GM21423 (cell line): ENCODE results near the gene MRPL43.
"Not testable (repeated sequence)": the region's sequence is repeated elsewhere in the genome, so short reads cannot be mapped to it uniquely, and the experiment has no call there.

Source experiments
- ATAC-seq: cut with Tn5 transposase; IDR thresholded peaks from one replicate; pipeline ENCODE4 v1.9.1; 2021; ENCODE audit warnings: mild to moderate bottlenecking, moderate library complexity; ENCODE audit not compliant: unreplicated experiment

Gene MRPL43

GRCh38 chr10:100984672-100985177 lies 2.6 kb downstream of the MRPL43 start:
- no peak for ATAC-seq

- ATAC-seq: no peak
These were observed 3.2 kb downstream of the MRPL43 start for GRCh38 chr10:100983868-100984671.

GRCh38 chr10:100982916-100983830 lies 4.1 kb downstream of the MRPL43 start:
- ATAC-seq: no peak

DNA sequence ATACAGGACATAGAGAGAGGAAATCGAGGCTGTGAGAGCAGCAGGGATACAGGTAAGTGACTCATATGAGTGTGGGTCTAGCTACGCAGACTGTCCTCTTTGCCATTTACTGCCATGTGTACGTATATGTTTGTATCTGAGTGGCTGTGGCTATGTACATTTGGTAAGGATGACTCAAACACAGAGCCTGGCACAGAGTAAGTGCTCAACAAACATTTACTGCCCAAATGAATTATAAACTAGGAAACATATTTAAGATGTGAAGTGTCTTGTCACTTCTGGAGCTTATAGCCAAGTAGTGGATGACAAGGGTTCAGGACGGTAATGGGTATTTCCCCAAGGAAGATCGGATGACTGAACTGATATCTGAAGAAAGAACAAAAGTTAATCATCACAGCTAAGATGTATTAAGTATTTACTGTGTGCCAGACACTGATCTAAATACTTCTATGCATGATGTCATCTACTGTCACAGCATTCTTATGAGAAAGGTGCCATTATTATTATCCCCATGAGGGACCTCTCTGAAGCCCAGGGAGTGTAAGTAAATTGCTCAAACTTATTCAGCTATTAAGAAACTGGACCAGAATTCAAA lies 6.0 kb downstream of the MRPL43 start:
- no peak for ATAC-seq

DNA sequence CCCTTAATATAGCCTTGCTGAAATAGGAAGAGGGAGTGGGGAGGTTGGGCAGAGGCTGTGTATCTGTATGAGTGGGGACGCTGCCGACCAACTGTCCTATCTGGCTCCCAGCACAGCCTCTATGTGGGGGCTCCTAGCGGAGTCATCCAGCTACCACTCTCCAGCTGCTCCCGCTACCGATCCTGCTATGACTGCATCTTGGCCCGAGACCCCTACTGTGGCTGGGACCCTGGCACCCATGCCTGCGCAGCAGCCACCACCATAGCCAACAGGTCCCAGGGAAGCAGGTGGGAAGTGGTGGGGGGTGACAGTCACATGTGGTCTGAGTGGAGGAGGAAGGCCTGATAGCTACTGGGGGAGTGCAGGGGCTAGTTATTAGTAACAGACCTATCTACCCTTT lies 6.6 kb downstream of the MRPL43 start:
- ATAC-seq: no peak

DNA sequence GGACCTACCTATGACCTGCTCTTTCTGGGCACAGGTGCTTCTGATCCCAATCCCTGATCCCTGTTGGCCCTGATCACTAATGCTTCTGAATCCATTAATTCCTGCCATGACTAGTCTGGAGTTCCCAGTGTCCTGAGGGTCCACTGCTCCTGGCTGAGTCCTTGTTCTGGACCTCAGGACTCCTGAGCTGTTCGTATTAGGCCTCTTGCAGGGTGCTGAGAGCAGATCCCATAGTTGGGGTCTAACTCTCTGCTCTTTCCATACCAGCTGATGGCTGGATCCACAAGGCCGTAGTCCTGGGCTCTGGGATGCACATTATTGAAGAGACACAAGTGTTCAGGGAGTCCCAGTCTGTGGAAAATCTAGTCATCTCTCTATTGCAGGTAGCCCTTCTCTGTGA lies 7.0 kb downstream of the MRPL43 start:
- no peak for ATAC-seq

- no peak for ATAC-seq
These were observed 7.5 kb downstream of the MRPL43 start for GRCh38 chr10:100979791-100980272.

- ATAC-seq: no peak
These were observed 8.4 kb downstream of the MRPL43 start for GRCh38 chr10:100978901-100979195.

- no peak for ATAC-seq
These were observed 9.0 kb downstream of the MRPL43 start for GRCh38 chr10:100978121-100978900.

DNA sequence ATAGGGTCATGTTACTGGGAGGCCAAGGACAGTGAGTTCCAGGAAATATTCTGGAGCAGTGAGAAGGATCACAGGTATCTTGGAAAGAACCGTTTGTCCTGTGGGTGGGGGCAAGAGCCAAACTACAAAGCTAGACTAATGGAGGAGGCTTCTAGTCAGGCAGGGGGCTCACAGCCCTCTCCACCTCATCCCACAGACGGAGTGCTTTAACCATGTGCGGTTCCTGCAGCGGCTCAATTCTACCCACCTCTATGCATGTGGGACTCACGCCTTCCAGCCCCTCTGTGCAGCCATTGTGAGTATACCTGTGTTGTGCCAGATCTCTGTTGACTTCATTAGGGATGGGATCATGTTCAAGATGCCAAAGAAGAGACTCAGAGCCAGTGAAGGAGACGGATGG lies 9.9 kb downstream of the MRPL43 start:
- no peak for ATAC-seq

DNA sequence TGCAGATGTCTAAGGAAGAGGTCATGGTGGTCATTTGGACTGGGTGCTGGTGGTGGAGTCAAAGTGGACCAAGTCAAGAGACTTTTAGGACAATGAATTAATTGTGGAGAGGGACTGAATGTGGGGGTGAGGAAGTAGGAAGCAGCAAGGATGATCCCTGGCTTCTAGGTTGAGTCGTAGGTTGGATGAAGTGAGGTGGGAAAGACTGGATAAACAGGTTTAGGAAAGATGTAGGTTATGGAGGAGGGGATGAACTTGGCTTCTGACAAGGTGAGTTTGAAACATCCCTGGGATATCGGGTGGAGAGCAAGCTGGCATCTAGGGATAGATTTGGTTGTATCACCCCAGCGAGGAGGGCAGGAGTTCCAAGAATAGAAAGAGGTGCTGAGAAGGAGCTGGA lies 10.4 kb downstream of the MRPL43 start:
- no peak for ATAC-seq

DNA sequence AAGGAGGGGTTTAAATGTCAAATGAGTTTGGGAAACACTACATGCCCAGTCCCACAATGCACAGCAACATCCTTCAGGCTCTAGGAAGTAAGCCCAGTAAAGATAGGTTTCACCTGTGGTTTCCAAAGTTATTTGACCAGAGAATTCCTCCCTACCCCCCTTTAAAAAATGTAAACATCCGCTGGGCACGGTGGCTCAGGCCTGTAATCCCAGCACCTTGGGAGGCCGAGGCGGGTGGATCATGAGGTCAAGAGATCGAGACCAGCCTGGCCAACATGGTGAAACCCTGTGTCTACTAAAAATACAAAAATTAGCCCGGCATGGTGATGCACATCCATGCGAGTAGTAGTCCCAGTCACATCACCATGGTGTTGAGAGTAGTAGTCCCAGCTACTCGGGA lies 11.9 kb downstream of the MRPL43 start:
- not testable (repeated sequence) for ATAC-seq

DNA sequence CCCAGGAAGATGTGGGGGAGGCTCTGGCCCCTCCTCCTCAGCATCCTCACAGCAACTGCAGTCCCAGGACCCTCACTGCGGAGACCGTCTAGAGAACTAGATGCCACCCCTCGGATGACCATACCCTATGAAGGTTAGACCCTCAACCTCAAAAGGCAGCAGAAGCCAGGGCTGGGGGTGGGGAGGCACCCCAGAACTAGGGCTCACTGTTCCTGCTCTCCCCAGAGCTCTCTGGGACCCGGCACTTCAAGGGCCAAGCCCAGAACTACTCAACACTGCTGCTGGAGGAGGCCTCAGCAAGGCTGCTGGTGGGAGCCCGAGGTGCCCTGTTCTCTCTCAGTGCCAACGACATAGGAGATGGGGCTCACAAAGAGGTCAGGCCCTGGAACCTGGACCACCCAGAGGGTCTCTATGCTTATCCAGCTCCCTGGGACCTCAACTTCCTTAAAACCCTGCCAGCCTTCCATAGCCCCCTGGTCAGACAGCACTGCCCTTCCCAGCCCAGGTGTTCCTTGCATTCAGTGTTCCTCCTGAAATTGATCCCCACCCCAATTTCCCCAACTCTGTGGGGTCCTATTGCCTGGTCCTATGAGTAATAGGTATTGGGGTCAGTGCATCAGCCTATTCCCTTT lies 14.3 kb downstream of the MRPL43 start:
- ATAC-seq: no peak

DNA sequence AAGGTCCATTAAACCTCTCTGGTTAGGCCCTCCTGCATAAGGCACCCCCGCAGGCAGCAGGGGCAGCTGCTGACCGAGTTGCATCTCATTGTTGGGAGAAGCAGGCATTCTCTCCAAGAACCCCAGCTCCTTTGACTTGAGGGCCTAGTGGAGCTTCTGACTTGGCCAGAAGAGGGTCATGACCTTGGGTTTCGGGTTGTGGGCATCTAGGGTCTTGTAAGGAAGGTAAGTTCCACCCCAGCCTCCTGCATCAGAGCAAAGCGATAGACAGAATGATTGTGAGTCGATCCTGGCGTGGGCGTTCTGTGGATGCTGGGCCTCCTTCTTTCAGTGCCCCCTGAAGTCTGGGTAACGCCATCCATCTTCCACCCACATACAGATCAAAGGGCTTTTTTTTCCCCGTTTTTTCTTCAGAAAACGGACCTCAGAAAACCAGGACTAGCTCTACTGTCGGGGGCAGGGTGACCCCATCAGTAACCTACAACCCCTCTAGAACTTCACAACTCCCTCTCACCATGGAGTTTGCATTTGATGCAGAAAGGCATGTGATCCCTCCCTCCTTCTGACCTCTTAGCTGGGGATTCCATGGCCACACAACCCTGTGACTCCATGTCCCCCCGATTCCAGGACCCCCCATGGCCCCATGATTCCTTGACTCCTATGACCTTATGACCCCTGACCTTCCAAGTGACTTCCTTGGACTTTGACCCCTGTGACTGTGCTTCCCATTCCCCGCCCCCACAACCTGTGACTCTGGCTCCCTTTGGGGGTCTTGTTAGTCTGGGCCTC lies 15.0 kb downstream of the MRPL43 start:
- ATAC-seq: no peak

- no peak for ATAC-seq
These were observed 16.1 kb downstream of the MRPL43 start for GRCh38 chr10:100970914-100971811.

DNA sequence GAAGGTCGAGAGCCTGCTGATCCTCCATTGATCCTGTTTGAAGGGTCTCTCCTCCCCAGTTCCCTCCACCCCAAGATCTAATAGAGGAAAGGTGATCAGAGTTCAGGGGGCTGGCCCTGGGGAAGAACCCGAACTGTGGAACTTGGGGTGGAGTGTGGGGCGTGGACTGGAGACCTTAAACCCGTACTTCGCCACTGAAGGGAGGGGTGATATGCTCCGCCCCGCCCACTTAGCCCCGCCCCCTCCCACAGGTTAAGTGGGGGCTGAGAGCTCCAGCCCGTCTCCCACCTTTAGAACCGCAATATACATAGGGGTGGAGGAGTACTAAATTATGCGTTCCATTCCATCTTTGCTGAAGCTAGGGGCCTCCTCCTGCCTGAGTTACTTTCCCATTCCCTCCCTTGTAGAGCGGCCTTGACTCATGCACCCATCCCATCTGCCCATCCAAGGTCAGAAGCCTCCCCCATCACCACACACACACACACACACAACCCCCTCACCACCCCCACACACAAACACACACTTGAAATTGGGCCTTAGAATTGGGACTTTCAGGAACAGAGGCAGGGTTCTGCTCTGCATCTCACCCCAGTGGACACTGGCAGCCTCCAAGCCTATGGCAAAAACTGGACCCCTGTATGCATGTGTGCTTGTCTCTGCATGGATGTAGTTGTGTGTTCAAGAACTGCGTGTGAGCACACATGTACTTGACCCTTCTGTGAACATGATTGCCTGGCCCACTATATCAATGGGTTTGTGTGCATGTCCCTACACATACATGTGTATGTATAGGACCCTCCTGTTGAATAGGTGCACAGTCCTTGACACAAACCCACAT lies 17.0 kb downstream of the MRPL43 start:
- no peak for ATAC-seq
